Stimulated activated memory B cell treated with anti-CD40 and anti-IgM and Interleukin-4, amounts not matched to agents 10 μg/mL and 1 μg/mL and 100 μg/mL, for 72 hours (primary cell): ENCODE results near the gene SH3PXD2A.
"Not testable (repeated sequence)": the region's sequence is repeated elsewhere in the genome, so short reads cannot be mapped to it uniquely, and the experiment has no call there.

Experiments
- ATAC-seq: fragments of 150-1000 bp; cut with Tn5 transposase; 2 replicates; pipeline ENCODE4 v1.10.0; 2021
- H3K27ac Mint-ChIP-seq: one replicate; pipeline ENCODE4 v1.8.0; 2022; ENCODE audit warnings: mild to moderate bottlenecking, mixed read lengths
- H3K27me3 Mint-ChIP-seq: one replicate; pipeline ENCODE4 v1.8.0; 2022; ENCODE audit warnings: mixed read lengths
- H3K36me3 Mint-ChIP-seq: one replicate; pipeline ENCODE4 v1.8.0; 2022; ENCODE audit warnings: mixed read lengths
- H3K4me1 Mint-ChIP-seq: one replicate; pipeline ENCODE4 v1.8.0; 2022; ENCODE audit warnings: mixed read lengths
- H3K4me3 Mint-ChIP-seq: one replicate; pipeline ENCODE4 v1.8.0; 2022; ENCODE audit warnings: mild to moderate bottlenecking, moderate library complexity, mixed read lengths
- H3K9me3 Mint-ChIP-seq: one replicate; pipeline ENCODE4 v1.8.0; 2022; ENCODE audit warnings: mixed read lengths

Gene SH3PXD2A

DNA sequence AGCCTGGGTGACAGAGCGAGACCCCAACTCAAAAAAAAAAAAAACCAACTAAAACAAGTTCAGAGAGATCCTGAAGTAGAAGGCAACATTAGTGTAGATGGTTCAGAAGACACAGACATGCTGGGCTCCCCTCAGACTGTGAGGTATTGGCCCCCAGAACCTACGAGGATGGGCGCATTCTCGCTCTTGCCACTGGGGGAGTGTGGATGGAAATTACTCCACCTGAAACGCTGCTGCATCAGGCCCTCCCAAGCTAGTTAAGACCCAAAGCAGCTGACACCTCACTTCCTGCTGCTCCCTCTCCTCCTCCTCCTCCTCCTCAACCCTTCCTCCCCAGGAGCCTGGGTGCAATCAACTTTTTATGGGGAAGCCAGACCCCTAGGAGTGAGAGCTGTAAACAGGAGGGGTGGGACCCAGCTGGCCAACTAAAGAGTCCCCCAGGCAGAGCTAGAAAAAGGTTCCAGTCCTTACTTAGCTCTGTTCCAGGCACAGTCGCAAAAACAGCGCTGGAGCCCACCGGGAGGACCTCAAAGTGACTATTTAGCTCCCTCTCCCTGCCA, 7.4 kb downstream of the SH3PXD2A start:
- Mint-ChIP-seq H3K4me3 (no peak overlapping the region), H3K36me3 (no peaks in the 10 kb centered on the region), H3K27ac (no peak overlapping the region), H3K9me3 (no peaks in the 10 kb centered on the region), H3K27me3 (peaks cover 45% of the 10 kb centered on the region), H3K4me1 (peaks cover 18% of the 10 kb centered on the region)
- no peak for ATAC-seq

DNA sequence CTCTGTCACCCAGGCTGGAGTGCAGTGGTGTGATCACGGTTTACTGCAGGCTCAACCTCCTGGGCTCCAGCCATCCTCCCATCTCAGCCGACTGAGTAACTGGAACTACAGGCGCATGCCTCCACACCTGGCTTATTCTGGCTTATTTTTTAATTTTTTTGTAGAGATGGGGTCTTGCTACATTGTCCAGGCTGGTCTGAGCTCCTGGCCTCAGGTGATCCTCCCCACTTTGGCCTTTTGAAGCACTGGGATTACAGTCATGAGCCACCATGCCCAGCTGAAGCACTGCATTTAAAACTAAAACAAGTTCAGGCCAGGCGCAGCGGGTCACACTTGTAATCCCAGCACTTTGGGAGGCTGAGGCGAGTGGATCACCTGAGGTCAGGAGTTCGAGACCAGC, 8.0 kb downstream of the SH3PXD2A start:
- ATAC-seq, result no peak
- no peaks in the 10 kb centered on the region for H3K36me3 Mint-ChIP-seq
- H3K9me3 Mint-ChIP-seq, result no peaks in the 10 kb centered on the region
- H3K27me3 Mint-ChIP-seq, result peaks cover 39% of the 10 kb centered on the region
- peaks cover 18% of the 10 kb centered on the region for H3K4me1 Mint-ChIP-seq
- no peak overlapping the region for H3K27ac Mint-ChIP-seq
- H3K4me3 Mint-ChIP-seq, result no peak overlapping the region

DNA sequence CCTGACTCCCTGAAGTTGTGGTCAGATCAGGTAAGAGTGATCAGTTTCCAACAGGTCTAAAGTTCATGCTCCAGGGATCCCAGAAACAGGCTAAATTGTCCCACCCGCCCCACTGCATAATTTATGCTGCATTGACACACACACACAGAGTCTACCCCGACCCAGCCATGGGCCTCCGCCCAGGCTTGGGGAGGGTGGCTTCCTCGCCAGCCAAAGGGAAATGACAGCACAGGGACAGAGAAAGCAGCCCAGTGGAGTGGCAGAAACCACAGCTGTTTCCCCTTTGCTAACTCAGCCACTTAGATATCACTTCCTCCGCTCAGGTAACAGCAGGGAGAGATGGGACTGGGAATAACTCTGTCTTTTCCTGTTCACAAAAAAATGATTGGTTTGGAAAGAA, 9.4 kb downstream of the SH3PXD2A start:
- Mint-ChIP-seq H3K27ac (peak overlapping the region; percentile 10), H3K4me1 (peaks cover 23% of the 10 kb centered on the region), H3K36me3 (no peaks in the 10 kb centered on the region)

DNA sequence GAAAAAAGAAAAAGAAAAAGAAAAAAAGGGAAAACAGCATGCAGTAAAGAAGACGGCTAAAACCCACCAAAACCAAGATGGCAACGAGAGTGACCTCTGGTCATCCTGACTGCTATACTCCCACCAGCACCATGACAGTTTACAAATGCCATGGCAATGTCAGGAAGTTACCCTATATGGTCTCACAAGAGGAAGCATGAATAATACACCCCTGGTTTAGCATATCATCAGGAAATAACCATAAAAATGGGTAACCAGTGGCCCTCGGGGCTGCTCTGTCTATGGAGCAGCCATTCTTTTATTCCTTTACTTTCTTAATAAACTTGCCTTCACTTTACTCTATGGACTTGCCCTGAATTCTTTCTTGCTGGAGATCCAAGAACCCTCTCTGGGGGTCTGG, 10.0 kb downstream of the SH3PXD2A start:
- not testable (repeated sequence) for H3K4me3 Mint-ChIP-seq, H3K36me3 Mint-ChIP-seq, H3K9me3 Mint-ChIP-seq, ATAC-seq
- H3K4me1 Mint-ChIP-seq, result peaks cover 23% of the 10 kb centered on the region
- H3K27me3 Mint-ChIP-seq, result peaks cover 32% of the 10 kb centered on the region
- peak overlapping the region; percentile 10 for H3K27ac Mint-ChIP-seq

More for the DNA sequence above, 9.4 kb downstream of the SH3PXD2A start:
- H3K4me3 Mint-ChIP-seq, result no peak overlapping the region
- peaks cover 39% of the 10 kb centered on the region for H3K27me3 Mint-ChIP-seq
- no peaks in the 10 kb centered on the region for H3K9me3 Mint-ChIP-seq
- peak; percentile 83 for ATAC-seq

DNA sequence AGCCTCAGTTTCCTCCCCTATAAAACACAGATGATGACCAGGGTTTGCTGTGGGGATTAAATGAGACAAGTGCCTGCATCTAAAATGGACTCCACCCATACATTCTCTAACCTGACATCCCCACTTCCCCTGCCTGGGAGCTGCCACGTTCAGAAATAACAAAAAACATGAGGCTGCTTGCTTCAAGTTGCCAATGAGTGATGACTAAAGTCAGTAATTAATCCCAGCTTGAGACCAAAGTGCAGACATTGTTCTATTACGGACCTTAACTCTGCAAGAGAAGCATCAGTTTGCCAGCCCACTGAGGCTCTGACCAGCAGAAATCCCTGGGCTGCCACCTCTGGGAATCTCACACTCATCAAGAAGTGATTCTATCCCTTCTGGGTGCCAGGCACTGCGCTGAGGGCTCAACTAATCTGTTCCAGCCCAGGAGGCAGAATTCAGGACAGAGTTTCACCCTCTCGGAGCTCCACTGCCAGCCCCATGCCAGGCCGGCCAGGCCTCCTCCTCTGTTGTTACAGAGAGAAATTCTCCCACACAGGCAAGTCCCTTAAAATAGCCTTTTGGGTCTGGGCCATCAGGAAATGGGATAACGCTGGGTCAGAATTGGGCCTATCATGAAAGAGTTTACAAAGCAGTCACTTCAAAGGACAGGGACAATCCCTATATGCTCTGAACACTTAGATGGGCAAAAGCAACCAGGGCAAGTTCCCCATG, 11.4 kb downstream of the SH3PXD2A start:
- no peaks in the 10 kb centered on the region for H3K9me3 Mint-ChIP-seq
- H3K4me3 Mint-ChIP-seq, result no peak overlapping the region
- ATAC-seq, result no peak
- no peak overlapping the region for H3K27ac Mint-ChIP-seq
- no peaks in the 10 kb centered on the region for H3K36me3 Mint-ChIP-seq
- H3K4me1 Mint-ChIP-seq, result peaks cover 23% of the 10 kb centered on the region
- peaks cover 19% of the 10 kb centered on the region for H3K27me3 Mint-ChIP-seq

DNA sequence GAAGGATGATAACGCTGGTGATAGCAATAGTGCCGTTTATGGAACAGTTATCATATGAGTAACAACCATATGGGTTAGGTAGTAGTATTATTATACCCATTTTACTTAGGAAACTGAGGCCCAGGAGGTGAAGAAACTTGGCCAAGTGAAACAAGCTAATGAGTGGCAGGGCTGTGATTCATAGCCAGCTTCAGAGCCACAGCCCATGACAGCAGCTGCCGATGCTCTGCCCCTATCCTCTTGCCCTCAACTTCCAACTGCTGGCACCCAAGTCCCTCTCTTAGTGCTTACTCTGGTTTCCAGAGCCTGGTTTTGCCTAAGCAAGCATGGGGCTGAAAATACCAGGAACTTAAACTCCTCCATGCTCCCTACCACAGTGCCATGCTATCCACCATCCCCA, 12.3 kb downstream of the SH3PXD2A start:
- peaks cover 23% of the 10 kb centered on the region for H3K4me1 Mint-ChIP-seq
- H3K4me3 Mint-ChIP-seq, result no peak overlapping the region
- ATAC-seq, result no peak
- H3K27ac Mint-ChIP-seq, result no peak overlapping the region
- H3K36me3 Mint-ChIP-seq, result no peaks in the 10 kb centered on the region
- no peaks in the 10 kb centered on the region for H3K9me3 Mint-ChIP-seq
- H3K27me3 Mint-ChIP-seq, result peaks cover 9% of the 10 kb centered on the region

DNA sequence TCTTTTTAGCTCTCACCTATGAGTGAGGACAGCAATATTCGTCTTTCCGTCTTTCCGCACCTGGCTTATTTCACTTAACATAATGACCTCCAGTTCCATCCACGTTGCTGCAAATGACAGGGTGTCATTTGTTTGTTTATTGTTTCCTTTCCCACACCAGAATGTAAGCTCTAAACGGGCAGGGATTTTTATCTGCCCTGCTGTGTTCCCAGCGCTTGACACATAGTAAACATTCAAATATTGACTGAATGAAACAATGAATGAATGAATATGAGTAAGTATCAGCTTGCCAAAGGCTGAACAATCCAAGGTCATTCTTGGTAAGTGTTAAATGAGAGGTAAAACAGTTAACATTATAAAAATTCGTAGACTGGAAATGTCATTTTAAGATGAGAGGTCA, 12.8 kb downstream of the SH3PXD2A start:
- Mint-ChIP-seq H3K27ac (no peak overlapping the region), H3K9me3 (no peaks in the 10 kb centered on the region), H3K4me1 (peaks cover 23% of the 10 kb centered on the region), H3K4me3 (no peak overlapping the region), H3K27me3 (peaks cover 9% of the 10 kb centered on the region), H3K36me3 (no peaks in the 10 kb centered on the region)
- ATAC-seq, result no peak

DNA sequence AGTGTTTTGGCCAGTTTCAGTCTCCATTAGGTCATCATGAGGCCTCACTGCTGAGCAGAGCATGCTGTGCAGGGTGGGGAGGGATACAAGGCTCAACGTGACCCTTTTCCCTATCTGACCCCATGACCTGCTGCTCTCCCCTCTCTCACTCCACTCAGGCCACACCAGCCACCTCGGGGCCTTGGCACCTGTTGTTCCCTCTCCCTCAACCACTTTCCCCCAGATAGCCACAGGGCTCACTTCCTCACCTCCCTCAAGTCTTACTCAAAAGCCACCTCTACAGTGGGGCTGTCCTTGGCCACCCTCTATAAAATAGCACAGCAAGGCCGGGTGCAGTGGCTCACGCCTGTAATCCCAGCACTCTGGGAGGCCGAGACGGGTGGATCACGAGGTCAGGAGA, 13.9 kb downstream of the SH3PXD2A start:
- H3K27me3 Mint-ChIP-seq, result peaks cover 9% of the 10 kb centered on the region
- H3K9me3 Mint-ChIP-seq, result no peaks in the 10 kb centered on the region
- no peak for ATAC-seq
- no peak overlapping the region for H3K27ac Mint-ChIP-seq
- H3K4me1 Mint-ChIP-seq, result peaks cover 20% of the 10 kb centered on the region
- no peaks in the 10 kb centered on the region for H3K36me3 Mint-ChIP-seq
- no peak overlapping the region for H3K4me3 Mint-ChIP-seq

DNA sequence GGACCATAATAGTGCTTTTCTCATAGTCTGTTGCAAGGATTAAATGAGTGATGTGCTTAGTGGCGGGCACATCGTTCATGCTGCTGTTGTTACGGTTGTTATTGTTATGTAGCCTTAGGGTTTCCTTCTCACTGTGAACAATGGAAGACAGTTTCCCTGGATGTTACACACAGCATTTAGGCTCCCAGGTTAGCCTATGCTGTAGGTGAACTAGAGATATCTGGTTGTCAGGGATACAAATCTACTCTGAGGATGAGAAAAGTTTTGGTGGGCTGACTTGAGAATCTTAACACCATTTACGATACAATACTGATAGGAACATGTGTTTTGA, 14.7 kb downstream of the SH3PXD2A start:
- H3K27ac Mint-ChIP-seq, result no peak overlapping the region
- H3K4me1 Mint-ChIP-seq, result peaks cover 12% of the 10 kb centered on the region
- H3K36me3 Mint-ChIP-seq, result no peaks in the 10 kb centered on the region
- no peak overlapping the region for H3K4me3 Mint-ChIP-seq
- no peak for ATAC-seq
- H3K27me3 Mint-ChIP-seq, result peaks cover 9% of the 10 kb centered on the region
- no peaks in the 10 kb centered on the region for H3K9me3 Mint-ChIP-seq

DNA sequence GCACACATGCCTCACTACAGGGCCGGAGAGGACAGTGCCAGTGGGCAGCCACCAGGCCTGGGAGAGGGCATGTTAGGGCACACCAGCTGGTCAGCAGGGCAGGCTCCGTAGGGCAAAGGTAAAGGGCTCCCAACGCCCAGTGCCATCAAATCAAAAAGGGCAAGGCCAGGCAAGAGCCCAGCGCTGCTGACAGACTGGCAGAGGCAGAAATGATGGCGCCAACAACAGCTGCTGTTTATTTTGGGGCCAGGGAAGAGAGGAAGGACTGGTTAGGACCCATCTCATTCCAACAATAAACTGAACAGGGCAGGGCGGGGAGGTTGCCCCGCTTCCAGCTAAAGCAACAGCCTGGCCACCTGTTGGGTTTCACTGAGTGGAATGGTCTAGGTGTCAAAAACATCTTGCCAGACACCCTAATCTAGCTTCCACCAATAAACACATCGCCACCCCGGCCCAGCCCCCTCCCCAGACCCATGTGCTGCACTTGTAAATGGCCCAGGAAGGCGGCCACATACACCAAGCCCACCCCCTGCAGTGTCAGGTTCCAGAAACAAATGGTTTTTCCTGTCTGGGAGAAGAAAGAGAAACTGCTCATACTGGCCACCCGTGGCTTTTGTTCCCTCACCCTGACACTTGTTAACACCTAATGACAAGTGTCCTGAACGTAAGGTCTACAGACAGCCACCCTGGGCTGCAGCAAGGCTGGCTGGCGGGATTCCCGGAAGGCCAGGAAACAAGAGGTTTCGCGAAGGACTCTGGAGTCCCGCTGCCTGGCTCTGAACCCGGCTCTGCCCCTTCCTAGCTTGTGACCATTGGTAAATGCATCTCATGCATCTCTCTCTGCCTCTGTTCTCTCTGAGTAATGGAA, 15.3 kb downstream of the SH3PXD2A start:
- no peaks in the 10 kb centered on the region for H3K36me3 Mint-ChIP-seq
- peaks cover 9% of the 10 kb centered on the region for H3K27me3 Mint-ChIP-seq
- H3K4me1 Mint-ChIP-seq, result peaks cover 6% of the 10 kb centered on the region
- H3K9me3 Mint-ChIP-seq, result no peaks in the 10 kb centered on the region
- ATAC-seq, result no peak
- H3K4me3 Mint-ChIP-seq, result no peak overlapping the region
- H3K27ac Mint-ChIP-seq, result no peak overlapping the region

DNA sequence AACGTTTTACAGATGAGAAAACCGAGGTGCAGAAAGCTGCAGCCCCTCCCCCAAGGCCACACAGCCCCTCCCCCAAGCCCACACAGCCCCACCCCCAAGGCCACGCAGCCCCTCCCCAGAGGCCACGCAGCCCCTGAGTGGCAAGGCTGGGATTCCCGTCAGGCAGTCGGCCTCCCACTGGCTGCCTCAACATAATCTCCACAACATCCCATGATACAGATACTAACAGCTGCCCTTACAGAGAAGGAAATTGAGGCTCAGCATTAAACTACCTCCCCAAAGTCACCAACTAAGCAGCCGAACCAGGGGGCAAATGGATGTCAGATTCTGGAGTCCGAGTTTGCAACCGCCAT, 15.9 kb downstream of the SH3PXD2A start:
- peaks cover 9% of the 10 kb centered on the region for H3K27me3 Mint-ChIP-seq
- H3K4me3 Mint-ChIP-seq, result no peak overlapping the region
- peaks cover 5% of the 10 kb centered on the region for H3K4me1 Mint-ChIP-seq
- H3K9me3 Mint-ChIP-seq, result no peaks in the 10 kb centered on the region
- ATAC-seq, result no peak
- no peaks in the 10 kb centered on the region for H3K36me3 Mint-ChIP-seq
- no peak overlapping the region for H3K27ac Mint-ChIP-seq

DNA sequence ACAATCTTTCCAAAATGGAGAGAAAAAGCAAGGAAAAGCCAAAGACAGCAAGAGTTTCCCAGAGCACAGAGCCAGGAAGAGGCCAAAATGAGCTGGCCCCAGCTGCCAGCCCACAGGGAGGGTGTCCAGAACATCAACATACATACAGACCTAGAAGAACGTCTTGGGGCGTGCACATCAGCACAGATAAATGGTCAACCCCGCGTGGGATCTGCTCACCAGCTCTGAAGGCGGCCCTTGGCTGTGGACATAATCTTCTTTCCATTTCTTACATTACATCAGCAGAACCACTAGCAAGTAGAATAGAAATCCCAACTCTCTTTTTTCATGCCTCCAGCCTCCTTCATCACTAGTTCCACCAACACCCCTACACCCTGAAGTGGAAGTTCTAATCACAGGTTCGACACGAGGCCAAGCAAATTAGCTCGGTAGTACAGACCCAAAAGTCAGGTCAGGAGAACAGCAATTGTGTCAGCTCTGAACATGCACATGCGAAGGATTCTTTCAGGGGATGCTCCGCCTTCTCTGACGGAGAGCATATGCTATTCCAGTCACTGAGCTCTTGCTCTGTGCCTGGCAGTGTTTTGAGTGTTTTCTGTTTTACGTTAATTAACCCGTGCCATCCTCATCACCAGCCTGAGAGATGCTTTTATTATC, 16.4 kb downstream of the SH3PXD2A start:
- H3K4me3 Mint-ChIP-seq, result no peak overlapping the region
- no peaks in the 10 kb centered on the region for H3K9me3 Mint-ChIP-seq
- H3K27me3 Mint-ChIP-seq, result peaks cover 9% of the 10 kb centered on the region
- H3K4me1 Mint-ChIP-seq, result peaks cover 5% of the 10 kb centered on the region
- no peaks in the 10 kb centered on the region for H3K36me3 Mint-ChIP-seq
- no peak overlapping the region for H3K27ac Mint-ChIP-seq
- no peak for ATAC-seq

DNA sequence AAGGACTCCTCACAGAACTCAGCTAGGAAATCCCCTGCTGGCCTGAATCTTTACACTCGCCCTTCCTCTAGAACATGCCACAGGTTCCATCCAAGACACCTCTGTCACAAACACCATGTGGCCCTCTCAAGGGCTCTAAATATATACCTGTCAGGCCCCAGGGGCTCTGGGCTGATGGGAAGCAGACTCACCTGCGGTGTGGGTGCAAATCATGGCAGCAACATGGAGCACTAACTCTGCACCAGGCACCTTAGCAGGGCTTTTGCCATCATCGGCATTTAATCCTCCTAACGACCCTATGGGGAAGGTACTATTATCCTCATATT, 17.3 kb downstream of the SH3PXD2A start:
- Mint-ChIP-seq H3K27ac (no peak overlapping the region), H3K27me3 (peaks cover 9% of the 10 kb centered on the region), H3K4me1 (peaks cover 5% of the 10 kb centered on the region), H3K4me3 (no peak overlapping the region), H3K36me3 (no peaks in the 10 kb centered on the region), H3K9me3 (no peaks in the 10 kb centered on the region)
- no peak for ATAC-seq

DNA sequence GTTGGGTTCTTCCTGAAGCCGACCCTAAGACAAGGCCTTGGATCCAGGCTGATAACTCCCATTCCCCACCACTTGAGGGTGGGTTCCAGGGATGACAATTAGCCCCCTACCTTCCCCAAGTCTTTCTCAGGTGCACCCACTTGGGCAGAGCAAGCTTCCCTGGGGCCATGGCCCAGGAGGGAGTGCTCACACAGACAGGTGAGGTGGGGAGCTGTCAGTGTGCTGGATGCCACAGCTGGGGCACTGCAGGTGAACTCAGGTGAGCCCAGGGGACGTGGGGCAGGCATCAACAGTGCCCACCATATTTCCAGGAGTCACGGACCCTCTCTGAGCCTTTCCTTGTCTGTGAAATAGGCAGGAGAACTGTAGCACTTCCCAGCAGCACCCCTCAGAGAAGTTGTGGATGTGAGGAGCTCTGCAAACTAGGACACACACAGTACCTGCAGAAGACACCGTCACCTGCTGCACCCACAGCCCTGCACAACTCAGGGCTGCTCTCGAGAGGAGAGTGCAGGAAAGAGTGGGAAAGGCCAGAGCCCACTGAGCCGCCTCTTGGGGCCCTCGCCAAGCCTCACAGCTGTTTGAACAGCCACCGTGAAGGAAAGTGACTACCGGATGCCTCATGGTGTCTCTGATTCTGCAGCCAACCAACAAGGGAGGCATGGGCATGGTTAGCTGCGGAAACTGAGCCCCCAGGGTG, 17.9 kb downstream of the SH3PXD2A start:
- peaks cover 5% of the 10 kb centered on the region for H3K4me1 Mint-ChIP-seq
- no peaks in the 10 kb centered on the region for H3K9me3 Mint-ChIP-seq
- ATAC-seq, result peak; percentile 42
- H3K4me3 Mint-ChIP-seq, result no peak overlapping the region
- H3K27me3 Mint-ChIP-seq, result peaks cover 9% of the 10 kb centered on the region
- H3K27ac Mint-ChIP-seq, result no peak overlapping the region
- H3K36me3 Mint-ChIP-seq, result no peaks in the 10 kb centered on the region

DNA sequence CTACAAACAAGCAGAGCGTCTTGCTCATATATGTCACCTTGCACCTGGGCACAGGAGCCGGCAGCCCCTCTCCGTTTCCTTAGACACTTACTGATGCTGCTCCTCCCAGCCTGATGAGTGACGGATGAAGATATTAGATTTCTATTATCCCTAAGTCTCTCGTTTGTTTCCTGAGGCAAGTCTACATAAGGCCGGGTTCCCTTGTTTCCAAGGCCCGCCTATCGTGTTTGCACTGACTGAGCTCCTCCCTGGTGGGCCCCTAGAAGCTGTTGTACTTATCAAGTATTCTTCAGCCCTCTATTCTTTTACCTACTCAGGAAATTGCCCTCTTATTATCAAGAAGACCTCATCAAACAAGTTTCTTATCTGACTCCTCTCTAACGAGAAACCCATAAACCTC, 18.5 kb downstream of the SH3PXD2A start:
- peaks cover 5% of the 10 kb centered on the region for H3K4me1 Mint-ChIP-seq
- peaks cover 7% of the 10 kb centered on the region for H3K27me3 Mint-ChIP-seq
- ATAC-seq, result no peak
- H3K36me3 Mint-ChIP-seq, result no peaks in the 10 kb centered on the region
- H3K9me3 Mint-ChIP-seq, result no peaks in the 10 kb centered on the region
- H3K4me3 Mint-ChIP-seq, result no peak overlapping the region
- no peak overlapping the region for H3K27ac Mint-ChIP-seq
